NCI-H187 (cell line): Measurements from ENCODE around the gene SCPEP1.
A peak's percentile ranks its signal among the peaks of the same experiment; 100 is the strongest.

Experiments used
- DNase-seq, 2 experiments: peaks; one replicate each; lab custom pipeline; 2025; lab: John Stamatoyannopoulos, UW

SCPEP1 gene

DNA sequence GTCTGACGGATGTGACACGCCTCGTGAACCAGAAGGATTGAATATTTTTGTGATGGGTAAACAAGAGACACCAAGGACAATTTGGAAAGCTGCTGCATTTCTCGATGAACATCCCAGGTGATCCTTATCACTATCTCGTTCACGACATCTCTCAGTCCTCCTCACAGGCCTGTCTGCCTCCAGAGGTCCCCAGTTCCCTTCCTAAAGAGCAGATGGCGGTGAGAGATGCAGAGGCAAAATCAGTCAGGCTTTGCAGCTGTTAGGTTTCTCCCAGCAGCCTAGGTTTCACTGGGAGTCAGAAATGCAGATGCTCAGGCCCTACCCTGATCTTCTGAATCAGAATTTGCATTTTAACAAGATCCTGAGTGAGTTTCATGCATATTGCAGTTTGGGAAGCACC, 23.6 kb downstream of the SCPEP1 start:
- no peak for DNase-seq

DNA sequence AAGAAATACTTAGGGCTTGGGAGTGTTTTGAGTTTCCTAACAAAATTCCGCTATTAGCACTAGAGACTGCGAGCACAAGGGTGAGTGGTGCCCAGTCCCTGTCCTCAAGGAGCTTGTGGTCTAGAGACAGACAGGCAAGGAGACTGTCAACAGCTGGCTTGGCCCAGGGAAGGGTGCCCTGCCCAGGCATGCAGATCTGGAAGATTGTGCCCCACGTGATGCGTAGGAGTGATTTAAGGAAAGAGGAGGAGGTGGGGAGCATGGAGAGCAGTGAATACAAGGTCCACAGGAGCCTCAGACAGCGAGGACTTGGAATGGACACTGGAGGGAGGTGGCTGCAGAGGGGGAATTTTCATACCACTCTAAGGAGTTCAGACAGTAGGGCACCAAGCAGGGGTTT, 25.0 kb downstream of the SCPEP1 start:
- no peak for DNase-seq

DNA sequence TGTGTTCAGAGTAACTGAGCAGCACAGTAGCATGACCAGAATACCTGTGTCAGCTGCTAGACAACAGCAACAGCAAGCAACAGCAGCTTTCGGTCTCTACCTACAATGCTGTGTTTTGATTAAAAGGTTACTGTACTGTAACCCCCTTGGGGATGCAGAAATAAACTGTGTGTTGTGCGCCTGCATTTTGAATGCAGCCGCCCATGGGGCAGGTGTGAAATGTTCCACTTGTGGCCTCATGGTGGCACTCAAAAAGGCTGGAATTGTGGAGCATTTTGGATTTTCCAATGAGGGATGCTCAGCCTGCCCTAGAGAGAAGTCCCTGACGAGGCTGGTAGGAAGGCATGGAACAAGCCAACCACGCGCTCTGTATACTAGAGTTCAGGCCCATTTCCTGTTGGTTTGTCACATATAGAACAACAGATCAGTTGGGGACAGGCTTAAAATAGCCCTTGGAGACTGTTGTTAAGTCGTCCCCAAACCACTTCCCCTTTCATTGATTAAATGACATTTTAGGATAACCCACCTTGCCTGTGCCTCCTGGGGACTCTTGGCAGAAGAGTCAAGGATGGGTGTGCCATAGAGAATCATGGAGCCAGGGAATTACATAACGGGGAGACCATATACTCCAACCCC, 27.1 kb downstream of the SCPEP1 start:
- DNase-seq = no peak

DNA sequence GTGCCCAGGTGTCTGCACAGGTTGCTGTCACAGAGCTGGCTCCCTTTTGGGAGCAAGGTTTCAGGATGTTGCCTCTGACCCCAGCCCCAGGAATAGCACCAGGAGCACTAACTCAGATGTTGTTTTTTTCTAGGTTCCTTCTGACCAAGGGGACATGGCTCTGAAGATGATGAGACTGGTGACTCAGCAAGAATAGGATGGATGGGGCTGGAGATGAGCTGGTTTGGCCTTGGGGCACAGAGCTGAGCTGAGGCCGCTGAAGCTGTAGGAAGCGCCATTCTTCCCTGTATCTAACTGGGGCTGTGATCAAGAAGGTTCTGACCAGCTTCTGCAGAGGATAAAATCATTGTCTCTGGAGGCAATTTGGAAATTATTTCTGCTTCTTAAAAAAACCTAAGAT, 28.1 kb downstream of the SCPEP1 start:
- no peak for DNase-seq

DNA sequence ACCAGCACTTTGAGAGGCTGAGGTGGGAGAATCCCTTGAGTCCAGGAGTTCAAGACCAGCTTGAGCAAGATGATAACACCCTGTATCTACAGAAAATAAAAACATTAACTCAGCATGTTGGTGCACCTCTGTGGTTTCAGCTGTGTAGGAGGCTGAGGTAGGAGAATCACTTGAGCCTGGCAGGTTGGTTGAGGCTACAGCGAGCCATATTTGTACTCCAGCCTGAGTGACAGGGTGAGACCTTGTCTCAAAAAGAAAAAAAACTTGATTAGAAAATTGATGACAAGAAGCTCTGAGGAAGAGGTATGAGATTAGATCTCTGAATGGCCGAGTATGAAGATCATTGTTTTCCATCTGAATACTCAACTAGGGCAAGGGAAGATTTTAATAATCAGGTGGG, 31.0 kb downstream of the SCPEP1 start:
- DNase-seq = no peak

DNA sequence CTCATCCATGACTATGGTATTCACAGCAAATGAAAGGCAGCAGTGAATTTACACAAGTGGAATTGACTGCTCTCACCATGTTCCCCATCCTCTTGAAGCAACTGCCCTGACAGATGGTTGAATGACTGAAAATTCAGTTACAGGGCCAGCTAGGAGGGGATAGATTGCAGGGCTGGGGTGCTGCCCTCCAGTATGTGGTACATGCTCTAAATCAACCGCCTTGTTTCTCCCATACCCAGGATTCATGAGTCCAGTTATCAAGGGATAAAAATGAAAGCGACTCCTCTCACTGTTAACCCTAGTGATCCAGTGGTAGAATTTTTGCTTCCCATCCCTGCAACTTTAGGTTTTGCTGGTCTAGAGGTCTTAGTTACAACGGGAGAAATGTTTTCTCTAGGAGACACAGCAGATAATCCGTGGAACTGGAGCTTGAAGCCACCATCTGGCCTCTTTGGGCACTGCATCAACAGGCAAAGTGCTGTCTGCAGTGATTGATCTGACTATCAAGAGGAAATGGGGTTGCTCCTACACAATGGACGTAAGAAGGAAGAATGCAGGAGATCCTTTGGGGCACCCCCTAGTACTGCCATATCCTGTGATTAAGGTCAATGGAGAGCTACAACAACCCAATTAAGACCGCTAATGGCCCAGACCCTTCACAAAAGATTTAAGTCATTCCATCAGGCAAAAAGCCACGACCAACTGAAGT, 32.0 kb downstream of the SCPEP1 start:
- DNase-seq = peak; percentile 41 to 48

DNA sequence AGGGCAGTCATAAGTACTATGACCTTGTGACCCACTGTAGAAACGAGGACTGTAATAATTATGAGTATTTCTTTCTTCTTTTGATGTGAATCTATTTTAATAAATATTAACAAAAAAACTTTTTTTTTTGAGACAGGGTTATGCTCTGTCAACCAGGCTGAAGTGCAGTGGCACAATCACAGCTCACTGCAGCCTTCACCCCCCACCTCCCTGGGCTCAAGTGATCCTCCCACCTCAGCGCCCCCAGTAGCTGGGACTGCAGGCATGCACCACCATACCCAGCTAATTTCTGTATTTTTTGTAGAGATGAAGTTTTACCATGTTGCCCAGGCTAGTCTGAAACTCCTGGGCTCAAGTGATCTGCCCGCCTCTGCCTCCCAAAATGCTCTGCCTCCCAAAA, 32.6 kb downstream of the SCPEP1 start:
- no peak for DNase-seq

DNA sequence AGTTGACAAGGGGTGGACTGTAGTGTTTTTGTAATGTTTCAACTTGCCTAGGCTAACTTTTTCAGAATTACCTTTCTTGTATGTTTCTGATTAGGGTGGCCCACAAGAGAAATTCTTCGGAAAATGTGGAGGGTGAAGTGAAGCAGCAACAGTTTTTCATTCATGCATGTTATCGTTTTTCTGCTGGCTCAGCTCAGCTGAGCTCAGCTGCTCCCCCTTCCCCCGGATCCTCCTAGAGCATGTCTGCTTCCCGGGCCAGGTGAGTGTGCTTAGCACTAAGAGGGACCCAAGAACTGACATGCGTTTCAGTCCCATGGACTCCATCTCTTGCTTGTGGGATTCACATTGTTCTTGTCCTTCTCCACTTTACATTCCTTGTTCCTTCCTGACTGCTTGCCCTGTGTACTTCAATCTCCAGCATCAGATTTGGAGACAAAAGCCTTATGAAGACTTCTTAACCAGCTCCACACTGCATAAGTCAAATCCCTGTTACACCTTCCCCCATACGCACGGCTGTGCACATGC, 33.6 kb downstream of the SCPEP1 start:
- DNase-seq = no peak

DNA sequence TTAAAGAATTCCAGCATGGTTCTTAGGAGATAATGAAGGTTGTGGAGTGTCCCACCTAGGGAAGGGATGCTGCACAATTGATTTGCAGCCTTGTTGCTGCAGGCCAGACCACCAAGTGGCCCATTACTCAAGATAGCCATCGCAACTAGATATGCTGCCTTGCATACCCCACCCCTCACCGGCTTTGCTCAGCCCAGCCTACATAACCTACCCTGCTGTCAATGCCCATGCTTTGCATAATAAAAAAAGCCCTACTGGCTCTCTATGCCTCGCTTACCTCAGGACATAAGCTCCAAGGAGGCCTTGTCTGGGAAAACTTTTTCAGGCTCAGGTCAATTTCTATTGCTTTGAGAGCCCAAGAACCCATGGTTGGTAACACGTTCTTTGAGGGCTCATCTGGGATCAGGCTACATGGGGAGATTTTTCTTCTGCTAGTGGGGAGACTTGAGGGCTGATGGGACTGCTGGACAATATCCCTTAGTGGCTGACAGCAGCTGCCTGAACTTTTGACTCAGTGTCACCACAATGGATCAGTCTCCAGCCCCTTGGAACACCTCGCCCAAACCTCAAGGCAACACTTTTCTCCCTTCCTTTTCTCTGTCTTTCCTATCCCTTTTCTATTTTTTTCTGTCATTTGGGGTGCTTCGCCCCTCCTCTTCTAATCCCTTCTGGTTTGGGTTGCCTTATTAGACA, 38.3 kb downstream of the SCPEP1 start:
- no peak for DNase-seq

DNA sequence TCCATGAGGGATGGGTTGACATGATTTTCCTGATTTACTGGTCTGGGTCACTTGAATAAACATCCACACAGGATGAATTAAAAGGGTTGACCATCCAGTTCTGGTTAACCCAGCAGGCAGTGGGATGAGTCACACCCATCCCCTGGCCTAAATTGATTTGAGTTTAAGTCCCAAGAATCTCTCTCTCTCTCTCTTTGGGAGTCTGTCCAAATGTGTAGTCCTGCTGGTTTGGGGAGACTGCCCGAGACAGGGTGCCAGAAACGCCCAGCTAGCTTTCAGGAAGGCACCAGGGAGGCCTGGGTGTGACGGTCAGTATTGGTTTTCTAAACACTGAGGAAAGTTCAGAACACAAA, 38.8 kb downstream of the SCPEP1 start:
- no peak for DNase-seq

DNA sequence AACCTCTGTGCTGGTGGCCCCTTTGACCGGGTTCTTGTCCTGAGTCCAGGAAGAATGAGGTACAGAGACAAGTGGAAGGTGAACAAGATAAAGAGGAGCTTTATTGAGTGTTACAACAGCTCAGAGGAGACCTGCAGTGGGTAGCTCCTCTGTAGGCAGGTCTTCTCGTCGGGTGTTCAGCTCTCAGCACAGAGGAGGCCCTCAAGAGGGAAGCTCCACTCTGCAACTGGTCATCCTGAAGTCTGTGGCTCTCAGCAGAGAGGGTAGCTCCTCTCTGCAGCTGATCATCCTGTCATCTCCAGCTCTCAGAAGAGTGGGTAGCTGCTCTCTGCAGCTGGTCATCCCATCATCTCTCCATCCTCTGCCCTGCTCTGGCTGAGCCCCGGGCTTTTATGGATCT, 39.7 kb downstream of the SCPEP1 start:
- no peak for DNase-seq

DNA sequence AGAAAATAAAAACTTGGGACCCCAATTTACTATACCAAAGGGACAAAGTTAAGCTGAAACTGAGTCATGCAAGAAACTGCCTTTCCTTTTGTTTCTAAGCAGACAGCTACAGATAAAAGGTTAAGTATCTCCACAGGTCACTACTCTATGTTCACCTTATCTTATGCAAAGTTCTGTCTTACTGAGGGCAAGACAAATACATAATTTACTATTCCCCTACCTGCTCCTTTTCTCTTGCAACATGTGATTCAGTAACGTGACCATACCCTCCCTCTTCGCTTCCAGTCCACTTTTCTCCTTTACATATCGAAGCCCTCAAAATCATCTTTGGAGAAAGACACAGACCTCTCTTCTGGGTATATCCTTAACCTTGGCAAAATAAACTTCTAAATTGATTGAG, 42.3 kb downstream of the SCPEP1 start:
- no peak for DNase-seq

DNA sequence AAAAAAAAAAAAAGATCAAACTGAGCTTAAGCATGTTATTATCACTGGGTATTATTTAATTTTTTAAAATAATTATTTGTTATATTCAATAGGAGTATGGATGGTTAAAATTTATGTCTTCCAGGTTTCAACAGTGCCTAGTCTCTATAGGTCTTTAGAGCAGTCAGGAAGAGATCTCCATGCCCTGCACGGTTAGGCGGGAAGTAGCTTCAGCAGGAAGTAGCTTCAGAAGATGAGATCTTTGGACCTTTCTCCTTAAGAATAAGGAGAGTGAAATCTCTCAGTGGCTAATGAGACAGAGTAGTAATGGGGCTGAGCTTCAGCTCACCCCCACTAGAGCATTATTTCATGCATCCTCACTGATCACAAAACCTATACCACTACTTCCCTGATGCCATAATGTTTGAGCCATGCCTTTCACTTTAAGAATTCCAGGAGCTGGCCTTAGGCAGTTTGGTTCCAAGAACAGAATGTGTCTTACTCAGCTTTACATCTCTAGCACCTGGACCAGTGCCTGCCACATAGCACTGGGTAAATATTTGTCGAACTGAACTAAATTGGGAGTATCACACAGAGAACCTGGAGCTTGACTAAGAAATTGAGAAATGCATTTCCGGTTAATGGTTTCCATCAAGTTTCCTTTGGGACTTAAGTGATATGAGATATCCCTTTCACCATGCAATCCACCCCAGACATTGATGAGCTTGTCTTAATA, 43.5 kb downstream of the SCPEP1 start:
- DNase-seq = no peak

DNA sequence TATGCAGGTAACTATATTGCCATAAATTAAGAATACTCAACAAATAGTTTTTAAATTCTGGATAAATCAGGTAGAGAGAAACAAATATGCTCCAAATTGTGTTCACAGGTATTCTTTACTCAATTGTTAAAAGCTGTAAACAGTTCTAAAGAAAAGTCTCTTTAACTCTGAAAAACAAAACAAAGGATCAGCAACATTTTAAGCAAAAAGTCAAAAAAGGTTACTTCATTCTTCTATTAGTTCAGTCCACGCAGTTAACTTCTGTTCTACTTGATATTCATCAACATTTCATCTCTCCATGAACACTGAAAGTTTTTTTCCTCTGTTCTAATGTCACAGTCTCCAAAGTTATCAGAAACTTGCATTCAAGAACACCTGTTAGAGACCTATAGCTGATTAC, 47.9 kb downstream of the SCPEP1 start:
- no peak for DNase-seq

DNA sequence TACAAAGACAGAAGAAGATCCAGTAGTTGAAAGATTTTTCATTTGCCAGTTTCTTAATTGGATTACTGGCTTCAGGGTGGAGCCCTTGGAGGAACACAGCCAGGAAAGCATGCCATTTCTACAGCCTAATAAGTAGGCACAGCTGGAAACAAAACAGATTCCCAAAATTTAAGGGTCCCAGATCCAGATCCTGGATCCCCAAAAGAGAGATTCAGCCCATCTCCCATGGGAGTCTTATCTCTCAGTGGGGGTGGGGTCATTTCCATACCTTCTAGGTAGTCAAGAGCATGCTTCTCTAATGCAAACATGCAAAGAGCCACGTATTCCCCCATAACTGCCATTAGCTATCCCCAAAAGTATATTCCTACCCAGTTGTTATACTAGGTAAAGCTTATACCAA, 49.9 kb downstream of the SCPEP1 start:
- no peak for DNase-seq

DNA sequence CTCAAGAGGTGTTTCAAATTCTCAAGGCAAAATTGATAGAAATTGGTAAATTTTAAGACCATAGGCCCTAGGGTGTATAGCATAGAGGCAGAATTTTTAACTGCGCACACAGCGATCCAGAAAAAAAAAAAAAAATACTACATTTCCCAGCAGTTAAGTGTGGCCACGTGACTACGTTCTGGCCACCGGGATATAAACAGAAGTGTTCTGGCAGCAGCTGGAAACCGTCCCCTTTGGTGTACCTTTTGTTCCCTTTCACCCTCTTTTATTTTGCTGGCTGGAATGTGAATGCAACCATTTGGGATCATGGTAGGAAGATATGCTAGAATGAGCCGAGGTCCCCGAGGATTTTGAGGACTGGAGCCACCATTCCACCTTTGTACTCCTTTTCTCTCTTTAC, 54.4 kb downstream of the SCPEP1 start:
- peak in 1 of 2 experiments; percentile 75 for DNase-seq

DNA sequence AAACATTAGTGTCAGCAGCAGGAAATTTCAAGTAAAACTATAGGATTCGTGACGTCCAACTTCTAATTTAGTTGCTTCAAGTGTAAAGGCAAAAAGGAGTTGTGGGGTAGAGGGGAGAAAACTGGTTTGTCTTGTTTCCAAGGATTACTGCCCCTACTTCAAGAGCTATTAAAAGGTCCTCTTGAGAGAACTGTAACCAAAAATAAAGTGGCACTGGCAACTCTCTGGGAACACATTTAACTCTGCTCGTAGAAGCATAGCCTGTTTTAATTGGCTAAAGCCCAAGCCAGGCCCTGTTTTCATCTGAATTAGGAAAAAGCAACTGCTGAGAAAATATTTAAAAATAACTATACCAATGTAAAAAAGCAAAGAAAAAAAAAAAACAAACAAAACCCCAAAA, 55.4 kb downstream of the SCPEP1 start:
- DNase-seq = peak; percentile 53 to 62

DNA sequence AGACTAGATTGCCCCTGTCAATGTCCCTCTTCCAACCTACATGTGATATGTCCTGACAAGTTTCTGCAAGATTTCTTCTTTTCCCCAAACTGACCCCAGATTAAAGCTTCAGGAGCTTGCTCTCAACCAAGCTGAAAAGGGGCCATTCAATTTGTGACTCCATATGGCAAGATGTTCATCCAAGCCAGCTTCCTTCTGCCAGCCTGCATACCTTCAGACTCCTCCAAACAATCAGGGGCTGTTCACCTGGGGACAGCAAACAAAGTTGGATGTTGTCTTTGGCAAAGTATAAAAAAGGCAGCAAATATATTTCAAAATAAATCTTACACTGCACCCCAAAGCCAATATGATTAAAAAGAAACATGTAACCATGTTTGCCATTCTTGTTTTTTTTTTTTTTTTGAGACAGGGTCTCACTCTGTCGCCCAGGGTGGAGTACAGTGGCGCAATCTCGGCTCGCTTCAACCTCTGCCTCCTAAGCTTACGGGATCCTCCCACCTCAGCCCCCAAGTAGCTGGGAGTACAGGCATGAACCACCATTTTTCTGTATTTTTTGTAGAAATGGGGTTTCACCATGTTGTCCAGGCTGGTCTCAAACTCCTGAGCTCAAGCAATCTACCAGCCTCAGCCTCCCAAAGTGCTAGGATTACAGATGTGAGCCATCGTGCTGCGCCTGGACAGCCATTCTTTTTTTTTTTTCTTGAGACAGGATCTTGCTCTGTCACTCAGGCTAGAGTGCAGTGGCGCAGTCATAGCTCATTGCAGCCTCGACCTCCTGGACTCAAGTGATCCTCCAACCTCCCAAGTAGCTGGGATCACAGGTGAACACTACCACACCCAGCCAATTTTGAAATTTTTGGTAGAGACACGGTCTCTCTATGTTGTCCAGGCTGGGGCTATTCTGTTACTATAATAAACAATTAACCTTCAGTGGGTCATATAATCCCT, 57.1 kb downstream of the SCPEP1 start:
- peak in 1 of 2 experiments; percentile 25 for DNase-seq

DNA sequence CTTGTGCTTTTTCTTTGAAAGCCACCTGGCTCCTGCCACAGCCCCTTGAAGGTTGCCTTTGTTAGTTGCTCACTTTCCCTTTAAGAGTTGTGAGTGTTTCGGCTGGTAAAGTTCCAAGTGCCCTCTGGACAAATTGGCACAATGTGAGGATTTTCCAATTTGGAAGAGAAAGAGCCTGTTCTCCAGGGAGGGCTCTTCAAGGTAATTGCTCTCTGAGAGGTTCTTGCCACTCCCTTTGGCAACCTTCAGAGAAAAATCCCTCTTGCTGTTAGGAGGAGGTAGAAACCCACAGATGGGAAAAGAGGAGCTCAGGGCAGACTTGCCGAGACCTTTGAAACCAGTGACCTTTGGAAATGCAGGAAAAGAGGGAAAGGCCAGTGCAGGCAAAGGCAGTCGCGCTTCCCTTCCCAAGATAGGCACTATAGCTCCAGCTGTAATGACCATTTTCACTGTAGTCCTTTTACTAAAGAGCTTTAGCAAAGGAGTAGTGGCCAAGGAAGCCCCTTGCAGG, 58.1 kb downstream of the SCPEP1 start:
- DNase-seq = peak; percentile 92 to 97

DNA sequence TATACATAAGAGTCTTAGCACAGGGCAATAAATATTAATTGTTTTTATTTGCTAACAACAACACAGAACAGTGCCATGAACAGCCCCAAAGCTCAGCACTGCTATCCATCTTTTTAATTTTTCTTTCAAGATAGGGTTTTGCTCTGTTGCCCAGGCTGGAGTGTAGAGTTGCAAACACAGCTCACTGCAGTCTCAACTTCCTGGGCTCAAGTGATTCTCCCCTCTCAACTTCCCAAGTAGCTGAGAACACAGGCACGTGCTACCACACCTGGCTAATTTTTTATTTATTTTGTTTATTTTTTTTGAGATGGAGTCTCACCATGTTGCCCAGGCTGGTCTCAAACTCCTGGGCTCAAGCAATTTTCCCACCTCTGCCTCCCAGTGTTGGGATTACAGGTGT, 59.5 kb downstream of the SCPEP1 start:
- DNase-seq = no peak

DNA sequence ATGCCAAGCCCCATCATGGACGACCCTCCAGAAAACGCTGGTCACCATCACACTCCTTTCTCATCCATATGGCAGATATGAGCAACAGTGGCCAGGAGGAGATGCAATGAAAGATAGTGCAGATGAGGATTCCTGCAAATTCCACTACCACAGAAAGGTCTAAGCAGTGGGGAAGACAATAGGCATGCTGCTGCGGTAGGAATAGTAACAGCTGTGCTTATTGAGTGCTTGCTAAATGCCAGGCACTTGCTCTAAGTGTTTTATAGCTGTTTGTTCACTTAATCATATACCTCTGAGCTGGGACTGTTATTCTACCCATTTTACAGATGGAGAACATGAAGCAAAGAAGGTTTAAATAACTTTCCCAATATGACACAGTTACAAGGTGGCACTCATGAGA, 60.6 kb downstream of the SCPEP1 start:
- no peak for DNase-seq
